Loucy (cell line): ENCODE measurements around the gene PTH1R.

Experiments used
- EZH2phosphoT487 ChIP-seq: fragments of 200-600 bp; IDR thresholded peaks from 2 replicates; pipeline ENCODE4 v1.6.1; 2018; ENCODE audit warnings: antibody characterized with exemption, mild to moderate bottlenecking, moderate library complexity, borderline replicate concordance
- TF ChIP-seq, protein P1 (sequence below): fragments of 200-600 bp; sonication (generic); conservative IDR thresholded peaks from 2 replicates; pipeline ENCODE4 v1.5.1; 2014; ENCODE audit warnings: mild to moderate bottlenecking, antibody characterized with exemption, low read length

DNA sequence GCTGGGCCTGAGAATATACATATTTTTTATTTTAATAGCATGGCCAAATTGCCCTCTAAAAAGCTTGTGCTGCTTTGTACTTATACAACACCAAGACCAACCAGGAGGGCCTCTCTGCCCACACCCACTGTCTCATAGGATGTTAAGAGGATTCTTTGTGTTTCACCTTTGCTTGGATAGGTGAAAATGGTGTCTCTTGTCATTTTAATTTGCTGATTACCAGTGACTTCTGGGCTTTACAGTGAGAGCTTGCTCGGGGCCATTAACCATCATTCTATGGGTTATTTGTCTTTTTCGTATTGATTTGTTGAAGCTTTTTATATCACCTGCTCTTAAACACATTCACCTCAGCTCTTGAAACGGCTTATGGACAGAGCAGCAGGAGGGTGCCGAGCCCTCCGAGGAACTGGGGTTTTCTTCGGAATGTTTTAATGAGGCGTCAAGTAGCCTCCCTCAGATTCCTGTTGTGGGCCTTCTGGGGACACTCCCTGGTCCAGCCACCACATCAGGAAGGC lies 10.5 kb downstream of the PTH1R start:
- TF ChIP-seq, protein P1, sequence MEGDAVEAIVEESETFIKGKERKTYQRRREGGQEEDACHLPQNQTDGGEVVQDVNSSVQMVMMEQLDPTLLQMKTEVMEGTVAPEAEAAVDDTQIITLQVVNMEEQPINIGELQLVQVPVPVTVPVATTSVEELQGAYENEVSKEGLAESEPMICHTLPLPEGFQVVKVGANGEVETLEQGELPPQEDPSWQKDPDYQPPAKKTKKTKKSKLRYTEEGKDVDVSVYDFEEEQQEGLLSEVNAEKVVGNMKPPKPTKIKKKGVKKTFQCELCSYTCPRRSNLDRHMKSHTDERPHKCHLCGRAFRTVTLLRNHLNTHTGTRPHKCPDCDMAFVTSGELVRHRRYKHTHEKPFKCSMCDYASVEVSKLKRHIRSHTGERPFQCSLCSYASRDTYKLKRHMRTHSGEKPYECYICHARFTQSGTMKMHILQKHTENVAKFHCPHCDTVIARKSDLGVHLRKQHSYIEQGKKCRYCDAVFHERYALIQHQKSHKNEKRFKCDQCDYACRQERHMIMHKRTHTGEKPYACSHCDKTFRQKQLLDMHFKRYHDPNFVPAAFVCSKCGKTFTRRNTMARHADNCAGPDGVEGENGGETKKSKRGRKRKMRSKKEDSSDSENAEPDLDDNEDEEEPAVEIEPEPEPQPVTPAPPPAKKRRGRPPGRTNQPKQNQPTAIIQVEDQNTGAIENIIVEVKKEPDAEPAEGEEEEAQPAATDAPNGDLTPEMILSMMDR = no peak
- TF ChIP-seq EZH2phosphoT487 = no peak
